ENCODE data around the gene SOAT1. TPM values are rescaled to one million over a fixed set of nuclear protein-coding genes. Genes with fewer than 3 reads are reported as not detected.

The SOAT1 gene
- polyA plus RNA-seq, 2 donors: 0.84 to 1.5 TPM

- no peaks in the 10 kb centered on the region for H3K27me3 ChIP-seq (ENCODE audit: control insufficient read depth in 1 of 2, insufficient read depth in 2 of 2, low read length in 2 of 2)
- H3K36me3 ChIP-seq (ENCODE audit: control insufficient read depth in 2 of 2, insufficient read depth in 2 of 2, low read length in 1 of 2): no peaks in the 10 kb centered on the region
- WGBS, 2 donors: 68 to 79% methylated on average over 1 of the region's 1 CpG
- no peaks in the 10 kb centered on the region for H3K4me1 ChIP-seq (ENCODE audit: control insufficient read depth in 2 of 2, insufficient read depth in 2 of 2, low read length in 1 of 2)
- H3K27ac ChIP-seq (ENCODE audit: low read depth in 2 of 2, low read length in 1 of 2): no peak overlapping the region
- no peak overlapping the region for H3K4me3 ChIP-seq (ENCODE audit: low read depth in 1 of 2, low read length in 2 of 2)
- no peaks in the 10 kb centered on the region for H3K9me3 ChIP-seq (ENCODE audit: control insufficient read depth in 2 of 2, insufficient read depth in 1 of 2, low read depth in 1 of 2, low read length in 1 of 2)
Observed at GRCh38 chr1:179300112-179300511, 6.5 kb downstream of the SOAT1 start.

GRCh38 chr1:179302070-179302469, 8.5 kb downstream of the SOAT1 start:
- H3K36me3 ChIP-seq (ENCODE audit: control insufficient read depth in 2 of 2, insufficient read depth in 2 of 2, low read length in 1 of 2): no peaks in the 10 kb centered on the region
- no peak overlapping the region for H3K27ac ChIP-seq (ENCODE audit: low read depth in 2 of 2, low read length in 1 of 2)
- WGBS, 2 donors: 83 to 85% methylated on average over 3 of the region's 3 CpGs
- H3K4me1 ChIP-seq (ENCODE audit: control insufficient read depth in 2 of 2, insufficient read depth in 2 of 2, low read length in 1 of 2): no peaks in the 10 kb centered on the region
- H3K9me3 ChIP-seq (ENCODE audit: control insufficient read depth in 2 of 2, insufficient read depth in 1 of 2, low read depth in 1 of 2, low read length in 1 of 2): no peaks in the 10 kb centered on the region
- H3K27me3 ChIP-seq (ENCODE audit: control insufficient read depth in 1 of 2, insufficient read depth in 2 of 2, low read length in 2 of 2): no peaks in the 10 kb centered on the region
- H3K4me3 ChIP-seq (ENCODE audit: low read depth in 1 of 2, low read length in 2 of 2): no peak overlapping the region

GRCh38 chr1:179303200-179303785, 9.7 kb downstream of the SOAT1 start:
- no peaks in the 10 kb centered on the region for H3K36me3 ChIP-seq (ENCODE audit: control insufficient read depth in 2 of 2, insufficient read depth in 2 of 2, low read length in 1 of 2)
- H3K27me3 ChIP-seq (ENCODE audit: control insufficient read depth in 1 of 2, insufficient read depth in 2 of 2, low read length in 2 of 2): no peaks in the 10 kb centered on the region
- no peaks in the 10 kb centered on the region for H3K9me3 ChIP-seq (ENCODE audit: control insufficient read depth in 2 of 2, insufficient read depth in 1 of 2, low read depth in 1 of 2, low read length in 1 of 2)
- H3K4me1 ChIP-seq (ENCODE audit: control insufficient read depth in 2 of 2, insufficient read depth in 2 of 2, low read length in 1 of 2): no peaks in the 10 kb centered on the region
- 50 to 72% methylated on average over 3 of the region's 3 CpGs for WGBS, 2 donors
- H3K27ac ChIP-seq (ENCODE audit: low read depth in 2 of 2, low read length in 1 of 2): no peak overlapping the region
- no peak overlapping the region for H3K4me3 ChIP-seq (ENCODE audit: low read depth in 1 of 2, low read length in 2 of 2)

GRCh38 chr1:179305450-179305849, 11.9 kb downstream of the SOAT1 start:
- H3K9me3 ChIP-seq (ENCODE audit: control insufficient read depth in 2 of 2, insufficient read depth in 1 of 2, low read depth in 1 of 2, low read length in 1 of 2): no peaks in the 10 kb centered on the region
- no peak overlapping the region for H3K27ac ChIP-seq (ENCODE audit: low read depth in 2 of 2, low read length in 1 of 2)
- WGBS, 2 donors: 87 to 89% methylated on average over 1 of the region's 1 CpG
- no peaks in the 10 kb centered on the region for H3K4me1 ChIP-seq (ENCODE audit: control insufficient read depth in 2 of 2, insufficient read depth in 2 of 2, low read length in 1 of 2)
- H3K4me3 ChIP-seq (ENCODE audit: low read depth in 1 of 2, low read length in 2 of 2): no peak overlapping the region
- no peaks in the 10 kb centered on the region for H3K36me3 ChIP-seq (ENCODE audit: control insufficient read depth in 2 of 2, insufficient read depth in 2 of 2, low read length in 1 of 2)
- H3K27me3 ChIP-seq (ENCODE audit: control insufficient read depth in 1 of 2, insufficient read depth in 2 of 2, low read length in 2 of 2): no peaks in the 10 kb centered on the region

GRCh38 chr1:179310291-179310690, 16.7 kb downstream of the SOAT1 start:
- H3K4me3 ChIP-seq (ENCODE audit: low read depth in 1 of 2, low read length in 2 of 2): no peak overlapping the region
- no peaks in the 10 kb centered on the region for H3K36me3 ChIP-seq (ENCODE audit: control insufficient read depth in 2 of 2, insufficient read depth in 2 of 2, low read length in 1 of 2)
- H3K27me3 ChIP-seq (ENCODE audit: control insufficient read depth in 1 of 2, insufficient read depth in 2 of 2, low read length in 2 of 2): no peaks in the 10 kb centered on the region
- no peaks in the 10 kb centered on the region for H3K9me3 ChIP-seq (ENCODE audit: control insufficient read depth in 2 of 2, insufficient read depth in 1 of 2, low read depth in 1 of 2, low read length in 1 of 2)
- no peaks in the 10 kb centered on the region for H3K4me1 ChIP-seq (ENCODE audit: control insufficient read depth in 2 of 2, insufficient read depth in 2 of 2, low read length in 1 of 2)
- no peak overlapping the region for H3K27ac ChIP-seq (ENCODE audit: low read depth in 2 of 2, low read length in 1 of 2)
- WGBS, 2 donors: 47 to 69% methylated on average over 3 of the region's 3 CpGs

GRCh38 chr1:179310721-179311120, 17.1 kb downstream of the SOAT1 start:
- Histone ChIP-seq H3K4me1 (ENCODE audit: control insufficient read depth in 2 of 2, insufficient read depth in 2 of 2, low read length in 1 of 2) (no peaks in the 10 kb centered on the region), H3K9me3 (ENCODE audit: control insufficient read depth in 2 of 2, insufficient read depth in 1 of 2, low read depth in 1 of 2, low read length in 1 of 2) (no peaks in the 10 kb centered on the region), H3K27me3 (ENCODE audit: control insufficient read depth in 1 of 2, insufficient read depth in 2 of 2, low read length in 2 of 2) (no peaks in the 10 kb centered on the region), H3K36me3 (ENCODE audit: control insufficient read depth in 2 of 2, insufficient read depth in 2 of 2, low read length in 1 of 2) (no peaks in the 10 kb centered on the region), H3K27ac (ENCODE audit: low read depth in 2 of 2, low read length in 1 of 2) (no peak overlapping the region), H3K4me3 (ENCODE audit: low read depth in 1 of 2, low read length in 2 of 2) (no peak overlapping the region)
- WGBS, 2 donors: 80 to 81% methylated on average over 3 of the region's 3 CpGs

- Histone ChIP-seq H3K9me3 (ENCODE audit: control insufficient read depth in 2 of 2, insufficient read depth in 1 of 2, low read depth in 1 of 2, low read length in 1 of 2) (no peaks in the 10 kb centered on the region), H3K4me3 (ENCODE audit: low read depth in 1 of 2, low read length in 2 of 2) (no peak overlapping the region), H3K36me3 (ENCODE audit: control insufficient read depth in 2 of 2, insufficient read depth in 2 of 2, low read length in 1 of 2) (no peaks in the 10 kb centered on the region), H3K27ac (ENCODE audit: low read depth in 2 of 2, low read length in 1 of 2) (no peak overlapping the region), H3K4me1 (ENCODE audit: control insufficient read depth in 2 of 2, insufficient read depth in 2 of 2, low read length in 1 of 2) (no peaks in the 10 kb centered on the region), H3K27me3 (ENCODE audit: control insufficient read depth in 1 of 2, insufficient read depth in 2 of 2, low read length in 2 of 2) (no peaks in the 10 kb centered on the region)
- WGBS, 2 donors: 92 to 94% methylated on average over 5 of the region's 5 CpGs
Observed at GRCh38 chr1:179311149-179311700, 17.6 kb downstream of the SOAT1 start.

- whole genome bisulfite sequencing, 2 donors: 76 to 85% methylated on average over 6 of the region's 6 CpGs
- Histone ChIP-seq H3K36me3 (ENCODE audit: control insufficient read depth in 2 of 2, insufficient read depth in 2 of 2, low read length in 1 of 2) (no peaks in the 10 kb centered on the region), H3K27ac (ENCODE audit: low read depth in 2 of 2, low read length in 1 of 2) (no peak overlapping the region), H3K27me3 (ENCODE audit: control insufficient read depth in 1 of 2, insufficient read depth in 2 of 2, low read length in 2 of 2) (no peaks in the 10 kb centered on the region), H3K4me3 (ENCODE audit: low read depth in 1 of 2, low read length in 2 of 2) (no peak overlapping the region), H3K9me3 (ENCODE audit: control insufficient read depth in 2 of 2, insufficient read depth in 1 of 2, low read depth in 1 of 2, low read length in 1 of 2) (no peaks in the 10 kb centered on the region), H3K4me1 (ENCODE audit: control insufficient read depth in 2 of 2, insufficient read depth in 2 of 2, low read length in 1 of 2) (no peaks in the 10 kb centered on the region)
Observed at GRCh38 chr1:179313004-179313403, 19.4 kb downstream of the SOAT1 start.

GRCh38 chr1:179314928-179315327, 21.3 kb downstream of the SOAT1 start:
- no peaks in the 10 kb centered on the region for H3K9me3 ChIP-seq (ENCODE audit: control insufficient read depth in 2 of 2, insufficient read depth in 1 of 2, low read depth in 1 of 2, low read length in 1 of 2)
- H3K27ac ChIP-seq (ENCODE audit: low read depth in 2 of 2, low read length in 1 of 2): no peak overlapping the region
- no peaks in the 10 kb centered on the region for H3K4me1 ChIP-seq (ENCODE audit: control insufficient read depth in 2 of 2, insufficient read depth in 2 of 2, low read length in 1 of 2)
- H3K27me3 ChIP-seq (ENCODE audit: control insufficient read depth in 1 of 2, insufficient read depth in 2 of 2, low read length in 2 of 2): no peaks in the 10 kb centered on the region
- H3K4me3 ChIP-seq (ENCODE audit: low read depth in 1 of 2, low read length in 2 of 2): no peak overlapping the region
- H3K36me3 ChIP-seq (ENCODE audit: control insufficient read depth in 2 of 2, insufficient read depth in 2 of 2, low read length in 1 of 2): no peaks in the 10 kb centered on the region
- WGBS, 2 donors: 97% methylated on average over 3 of the region's 3 CpGs

- WGBS, 2 donors: 83 to 89% methylated on average over 5 of the region's 5 CpGs
- Histone ChIP-seq H3K27ac (ENCODE audit: low read depth in 2 of 2, low read length in 1 of 2) (no peak overlapping the region), H3K36me3 (ENCODE audit: control insufficient read depth in 2 of 2, insufficient read depth in 2 of 2, low read length in 1 of 2) (no peaks in the 10 kb centered on the region), H3K4me3 (ENCODE audit: low read depth in 1 of 2, low read length in 2 of 2) (no peak overlapping the region), H3K4me1 (ENCODE audit: control insufficient read depth in 2 of 2, insufficient read depth in 2 of 2, low read length in 1 of 2) (no peaks in the 10 kb centered on the region), H3K9me3 (ENCODE audit: control insufficient read depth in 2 of 2, insufficient read depth in 1 of 2, low read depth in 1 of 2, low read length in 1 of 2) (peaks cover 0 to 3% of the 10 kb centered on the region in 2 donors), H3K27me3 (ENCODE audit: control insufficient read depth in 1 of 2, insufficient read depth in 2 of 2, low read length in 2 of 2) (no peaks in the 10 kb centered on the region)
Observed at GRCh38 chr1:179318491-179318890, 24.9 kb downstream of the SOAT1 start.
